NCI-H2029 (cell line): Measurements from ENCODE around the gene ZNF561.
"Not testable (repeated sequence)": the region's sequence is repeated elsewhere in the genome, so short reads cannot be mapped to it uniquely, and the experiment has no call there.

Experiments
- DNase-seq: peaks from one replicate; lab custom pipeline; 2025; lab: John Stamatoyannopoulos, UW

ZNF561 gene

DNA sequence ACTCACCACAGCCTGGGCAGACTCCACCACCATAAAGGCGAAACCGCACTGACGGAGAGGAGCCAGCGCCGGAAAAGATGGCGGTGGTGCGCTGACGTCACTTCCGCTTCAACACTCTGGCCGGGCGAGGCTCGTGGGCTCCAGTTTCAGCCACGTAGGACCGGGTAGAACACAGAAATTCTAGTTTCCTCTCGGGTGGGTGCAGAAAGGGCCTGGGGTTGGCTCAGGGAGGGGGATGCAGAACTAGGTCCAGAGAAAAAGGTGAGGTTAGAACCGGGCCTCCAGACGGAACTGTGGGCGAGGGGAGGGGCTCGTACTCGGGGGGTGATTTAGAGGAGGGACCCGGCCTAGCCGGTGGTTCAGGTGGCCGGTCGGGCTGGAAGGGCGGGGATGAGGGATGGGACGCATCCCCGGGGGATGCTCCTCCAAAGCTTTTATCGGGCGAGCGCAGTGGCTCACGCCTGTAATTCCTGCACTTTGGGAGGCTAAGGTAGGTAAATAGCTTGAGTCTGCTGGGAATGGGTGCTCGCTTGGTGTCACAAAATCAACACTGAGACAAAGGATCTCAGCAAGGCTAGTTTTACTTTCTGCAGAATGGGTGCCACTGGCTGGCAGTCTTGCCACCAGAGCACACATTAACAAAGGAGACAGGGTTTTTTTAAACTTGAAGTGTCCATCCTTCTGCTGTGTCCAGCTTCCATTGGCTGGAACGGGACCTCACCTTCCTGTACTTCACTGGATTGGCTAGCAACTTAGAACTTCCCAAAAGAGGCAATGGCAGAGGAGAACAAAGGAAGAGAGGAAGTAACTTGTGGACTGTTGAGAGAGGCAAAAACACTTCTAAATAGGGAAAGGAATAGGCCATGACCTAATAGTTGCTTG, at the start of gene ZNF561:
Gene ZNF561, minus strand, starts transcription at position 77 of the 882 bp plus-strand sequence. CDS start 1,776 bp downstream, outside the sequence.
- DNase-seq = peak; percentile 65

DNA sequence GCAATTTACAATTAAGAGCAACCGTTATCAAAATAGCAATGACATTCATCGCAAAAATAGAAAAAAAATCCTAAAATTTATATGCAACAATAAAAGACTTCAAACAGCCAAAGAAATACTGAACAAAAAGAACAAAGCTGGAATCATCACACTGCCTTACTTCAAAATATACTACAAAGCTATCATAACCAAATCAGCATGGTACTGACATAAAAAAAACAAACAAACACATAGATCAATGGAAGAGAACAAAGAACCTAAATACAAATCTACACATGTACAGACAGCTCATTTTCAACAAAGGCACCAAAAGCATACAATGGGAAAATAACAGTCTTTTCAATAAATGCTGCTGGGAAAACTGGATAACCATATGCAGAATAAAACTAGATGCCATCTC, 47.5 kb upstream of the ZNF561 start:
- no peak for DNase-seq

DNA sequence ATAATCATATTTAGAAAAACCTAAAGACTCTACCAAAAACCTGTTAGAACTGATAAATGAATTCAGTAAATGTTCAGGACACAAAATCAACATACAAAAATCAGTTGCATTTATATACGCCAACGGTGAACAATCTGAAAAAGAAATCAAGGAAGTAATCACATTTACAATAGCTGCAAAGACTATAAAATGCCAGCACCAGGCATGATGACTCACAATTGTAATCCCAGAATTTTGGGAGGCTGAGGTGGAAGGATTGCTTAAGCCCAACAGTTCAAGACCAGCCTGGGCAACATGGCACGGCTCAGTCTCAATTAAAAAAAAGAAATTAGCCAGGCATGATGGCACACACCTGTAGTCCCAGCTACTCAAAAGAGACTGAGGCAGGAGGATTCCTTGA, 46.9 kb upstream of the ZNF561 start:
- no peak for DNase-seq

DNA sequence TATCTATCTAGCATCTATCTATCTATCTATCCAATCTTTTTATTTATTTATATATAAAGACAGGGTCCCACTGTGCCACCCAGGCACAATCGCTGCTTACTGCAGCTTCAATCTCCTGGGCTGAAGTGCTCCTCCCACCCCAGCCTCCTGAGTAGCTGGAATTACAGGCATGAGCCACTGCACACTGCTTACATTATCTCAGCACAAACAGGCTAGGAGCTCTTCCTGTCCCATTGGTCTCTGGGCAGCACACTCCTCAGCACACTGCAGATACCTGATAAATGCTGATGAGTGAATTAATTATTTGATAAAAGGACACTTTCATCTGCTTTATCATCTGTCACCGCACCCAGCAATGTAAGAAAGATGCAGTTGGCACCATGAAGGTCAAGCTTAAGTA, 37.7 kb upstream of the ZNF561 start:
- DNase-seq = no peak

DNA sequence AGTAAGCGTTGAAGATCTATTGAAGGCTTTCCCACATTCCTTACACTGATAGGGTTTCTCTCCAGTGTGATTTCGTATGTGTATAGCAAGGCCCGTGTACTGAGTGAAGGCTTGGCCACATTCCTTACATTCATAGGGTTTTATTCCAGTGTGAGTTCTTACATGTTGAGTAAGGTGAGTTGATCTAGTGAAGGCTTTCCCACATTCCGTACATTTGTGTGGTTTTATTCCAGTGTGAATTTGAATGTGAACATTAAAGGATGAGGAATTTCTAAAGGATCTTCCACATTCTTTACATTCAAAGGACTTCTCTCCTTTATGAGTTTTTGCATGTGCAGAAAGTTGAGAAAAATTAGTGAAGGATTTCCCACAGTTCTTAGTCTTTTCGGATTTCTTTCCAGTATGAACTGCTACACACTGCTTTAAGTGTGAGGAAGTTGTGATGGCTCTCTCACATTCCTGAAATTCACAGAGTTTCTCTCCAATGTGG, 32.1 kb upstream of the ZNF561 start:
- DNase-seq = not testable (repeated sequence)

DNA sequence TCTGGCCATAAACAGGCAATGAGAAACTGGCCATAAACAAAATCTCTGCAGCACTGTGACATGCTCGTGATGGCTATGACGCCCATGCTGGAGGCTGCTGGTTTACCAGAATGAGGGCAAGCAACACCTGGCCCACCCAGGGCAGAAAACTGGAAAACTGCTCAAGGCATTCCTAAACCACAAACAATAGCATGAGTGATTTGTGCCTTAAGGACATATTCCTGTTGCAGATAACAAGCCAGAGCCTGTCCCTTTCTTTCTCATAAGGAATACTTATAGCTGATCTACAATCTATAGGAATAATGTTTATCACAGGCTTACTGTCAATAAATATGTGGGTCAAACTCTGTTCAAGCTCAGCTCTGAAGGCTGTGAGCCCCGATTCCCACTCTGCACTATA, 30.4 kb upstream of the ZNF561 start:
- DNase-seq = not testable (repeated sequence)

DNA sequence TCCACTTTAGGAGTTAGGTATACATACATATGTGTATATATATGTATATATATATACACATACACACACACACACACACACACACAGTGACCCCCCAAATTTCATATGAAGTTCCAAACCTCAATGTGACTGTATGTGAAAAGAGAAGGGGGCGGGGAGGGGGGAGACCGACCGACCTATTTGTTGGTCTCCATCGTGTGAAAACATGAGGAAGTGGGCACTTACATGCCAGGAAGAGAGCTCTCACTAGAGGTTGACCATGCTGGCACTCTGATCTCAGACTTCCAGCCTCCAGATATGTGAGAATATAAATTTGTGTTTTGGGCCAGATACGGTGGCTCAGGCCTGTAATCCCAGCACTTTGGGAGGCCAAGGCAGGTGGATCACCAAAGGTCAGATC, 29.3 kb upstream of the ZNF561 start:
- no peak for DNase-seq

DNA sequence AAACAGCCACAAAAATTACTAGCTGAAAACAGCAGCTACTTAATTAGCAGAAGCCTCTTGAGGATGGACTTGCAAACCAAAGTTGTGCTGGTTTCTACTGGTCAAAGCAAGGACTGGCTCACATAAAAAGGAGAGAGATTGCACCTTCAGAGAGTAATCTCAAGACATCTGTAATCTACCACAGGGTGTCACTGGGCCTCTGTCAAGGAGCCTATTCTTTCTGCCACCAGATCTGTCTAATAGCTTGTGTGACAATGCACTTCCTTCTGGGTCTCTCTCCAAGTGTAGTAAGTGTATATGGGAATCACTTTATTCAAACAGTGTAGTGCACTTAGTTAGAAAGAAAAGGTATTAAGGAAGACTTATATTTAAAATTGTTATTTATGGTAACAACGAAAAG, 24.4 kb upstream of the ZNF561 start:
- no peak for DNase-seq

DNA sequence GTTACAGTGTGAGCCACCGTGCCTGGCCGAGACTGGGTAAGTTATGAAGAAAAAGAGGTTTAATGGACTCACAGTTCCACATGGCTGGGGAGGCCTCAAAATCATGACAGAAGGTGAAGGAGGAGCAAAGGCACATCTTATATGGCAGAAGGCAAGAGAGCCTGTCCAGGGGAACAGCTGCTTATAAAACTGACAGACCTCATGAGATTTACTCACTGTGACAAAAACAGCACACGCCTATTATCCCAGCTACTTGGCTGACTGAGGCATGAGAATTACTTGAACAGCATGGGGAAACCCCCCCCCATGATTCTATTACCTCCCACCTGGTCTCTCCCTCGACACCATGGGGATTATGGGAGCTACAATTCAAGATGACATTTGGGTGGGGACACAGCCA, 23.4 kb upstream of the ZNF561 start:
- no peak for DNase-seq

DNA sequence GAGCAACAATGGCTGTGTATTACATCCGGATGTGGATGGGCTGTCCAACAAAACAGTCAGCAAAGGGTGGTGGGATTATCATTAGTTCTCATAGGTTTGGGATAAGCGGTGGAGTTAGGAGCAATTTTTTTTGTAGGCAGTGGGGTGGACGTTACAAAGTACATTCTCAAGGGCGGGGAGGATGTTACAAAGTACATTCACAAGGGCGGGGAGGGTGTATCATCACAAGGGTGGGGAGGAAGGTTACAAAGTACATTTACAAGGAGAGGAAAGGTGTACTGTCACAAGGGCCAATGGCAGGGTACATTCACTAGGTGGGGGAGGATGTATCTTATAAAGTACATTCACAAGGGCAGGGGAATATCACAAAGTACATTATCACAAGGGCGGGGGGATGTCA, 20.8 kb upstream of the ZNF561 start:
- DNase-seq = no peak

DNA sequence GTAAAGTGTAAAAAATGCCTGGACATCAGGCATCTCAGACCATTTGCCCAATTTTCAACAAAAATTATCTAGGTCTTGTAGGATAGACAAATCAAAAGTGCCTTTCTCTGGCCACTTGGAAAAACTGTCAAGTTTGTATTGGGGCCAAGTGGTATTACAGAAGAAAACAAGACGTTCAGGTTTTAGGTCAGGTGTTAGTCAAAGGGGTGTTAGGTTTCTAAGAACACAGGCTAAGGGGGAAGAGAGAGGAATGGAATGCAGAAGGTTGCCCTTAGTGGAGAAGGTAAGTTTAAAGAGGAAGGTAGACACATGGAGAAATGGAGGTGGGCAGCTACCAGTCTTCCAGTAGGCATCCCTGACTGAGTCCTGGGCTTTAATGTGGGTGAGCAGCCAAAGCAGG, 19.9 kb upstream of the ZNF561 start:
- no peak for DNase-seq

DNA sequence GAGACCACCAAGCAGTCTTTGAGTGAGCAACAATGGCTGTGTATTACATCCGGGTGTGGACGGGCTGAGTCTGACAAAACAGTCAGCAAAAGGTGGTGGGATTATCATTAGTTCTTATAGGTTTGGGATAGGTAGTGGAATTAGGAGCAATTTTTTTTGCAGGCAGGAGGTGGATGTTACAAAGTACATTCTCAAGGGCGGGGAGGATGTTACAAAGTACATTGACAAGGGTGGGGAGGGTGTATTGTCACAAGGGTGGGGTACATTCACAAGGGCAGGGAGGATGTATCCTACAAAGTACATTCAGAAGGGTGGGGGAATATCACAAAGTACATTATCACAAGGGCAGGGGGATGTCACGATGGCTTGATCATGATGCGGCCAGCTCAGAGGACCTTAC, 15.0 kb upstream of the ZNF561 start:
- no peak for DNase-seq

DNA sequence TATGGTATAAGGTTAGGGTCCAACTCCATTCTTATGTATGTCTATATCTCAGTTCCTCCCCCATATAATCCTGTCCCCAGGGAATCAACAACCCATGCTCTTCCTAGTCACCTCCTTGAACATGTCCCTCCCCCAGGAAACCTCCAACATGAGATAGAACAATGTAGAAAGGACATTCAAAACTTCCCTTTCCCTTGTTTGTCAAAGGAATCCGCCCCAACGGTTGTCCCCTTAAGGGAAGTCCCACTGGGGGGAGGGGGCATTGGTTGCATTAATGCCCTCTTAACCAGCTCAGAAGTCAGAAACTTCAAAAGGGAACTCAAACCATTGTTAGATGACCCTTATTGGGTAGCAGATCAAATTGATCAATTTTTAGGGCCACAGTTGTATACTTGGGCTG, 6.8 kb upstream of the ZNF561 start:
- DNase-seq = no peak

DNA sequence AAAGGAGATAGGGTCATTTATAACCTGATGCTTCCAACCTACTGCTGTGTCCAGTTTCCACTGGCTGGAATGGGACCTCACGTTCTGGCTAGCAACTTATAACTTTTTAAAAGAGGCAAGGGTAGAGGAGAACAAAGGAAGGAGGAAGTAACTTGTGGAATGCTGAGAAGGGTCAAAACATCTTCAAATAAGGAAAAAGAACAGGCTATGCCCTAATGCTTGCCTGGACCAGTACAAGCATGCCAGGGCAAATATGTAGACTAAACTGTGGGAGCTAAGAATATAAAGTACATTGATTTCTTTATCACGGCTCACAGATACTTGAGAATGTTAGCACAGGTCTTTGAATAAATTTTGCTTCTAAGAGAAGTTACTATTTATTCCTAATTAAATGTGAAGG, 1.5 kb upstream of the ZNF561 start:
- no peak for DNase-seq

DNA sequence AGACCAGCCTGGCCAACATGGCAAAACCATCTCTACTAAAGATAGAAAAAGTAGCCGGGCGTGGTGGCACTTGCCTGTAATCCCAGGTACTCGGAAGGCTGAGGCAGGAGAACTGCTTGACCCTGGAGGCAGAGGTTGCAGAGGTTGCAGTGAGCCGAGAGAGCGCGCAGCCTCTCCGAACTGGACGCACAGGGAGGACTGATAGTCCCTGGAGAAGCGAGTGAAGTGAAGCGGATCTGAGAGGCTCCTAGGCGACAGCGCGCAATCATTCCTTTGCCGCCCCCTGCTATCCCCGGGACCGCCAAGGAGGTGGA, 233 bp downstream of the ZNF561 start:
- DNase-seq = no peak

DNA sequence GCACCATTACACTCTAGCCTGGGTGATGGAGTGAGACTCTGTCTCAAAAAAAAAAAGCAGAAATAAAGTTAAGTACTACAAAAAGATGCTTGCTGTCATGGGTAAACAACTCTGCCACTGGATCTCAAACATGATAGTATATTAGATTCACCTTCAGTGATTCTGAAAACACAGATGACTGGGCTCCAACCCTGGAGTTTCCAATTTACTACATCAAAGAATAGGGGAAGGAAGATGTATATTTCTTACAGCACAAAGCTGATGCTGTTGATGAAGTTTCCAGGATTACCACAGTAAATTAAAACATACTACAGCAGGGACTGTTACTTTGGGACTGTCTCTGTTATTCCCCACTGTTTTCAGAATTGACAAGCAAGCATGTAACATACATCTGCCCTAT, 5.2 kb downstream of the ZNF561 start:
- no peak for DNase-seq

DNA sequence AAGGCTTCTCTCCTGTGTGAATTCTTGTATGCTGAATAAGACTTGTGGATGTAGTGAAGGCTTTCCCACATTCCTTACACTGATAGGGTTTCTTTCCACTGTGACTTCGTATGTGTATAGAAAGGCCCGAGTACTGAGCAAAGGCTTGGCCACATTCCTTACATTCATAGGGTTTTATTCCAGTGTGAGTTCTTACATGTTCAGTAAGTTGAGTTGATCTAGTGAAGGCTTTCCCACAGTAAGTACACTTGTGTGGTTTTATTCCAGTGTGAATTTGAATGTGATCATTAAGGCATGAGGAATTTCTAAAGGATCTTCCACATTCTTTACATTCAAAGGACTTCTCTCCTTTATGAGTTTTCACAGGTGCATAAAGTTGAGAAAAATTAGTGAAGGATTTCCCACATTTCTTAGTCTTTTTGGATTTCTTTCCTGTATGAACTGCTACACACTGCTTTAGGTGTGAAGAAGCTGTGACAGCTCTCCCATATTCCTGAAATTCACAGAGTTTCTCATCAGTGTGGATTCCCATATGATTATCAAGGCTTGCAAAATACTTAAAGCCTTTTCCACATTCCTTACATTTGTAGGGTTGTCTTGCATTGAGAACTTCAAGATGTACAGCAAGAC, 10.4 kb downstream of the ZNF561 start:
- no peak for DNase-seq

DNA sequence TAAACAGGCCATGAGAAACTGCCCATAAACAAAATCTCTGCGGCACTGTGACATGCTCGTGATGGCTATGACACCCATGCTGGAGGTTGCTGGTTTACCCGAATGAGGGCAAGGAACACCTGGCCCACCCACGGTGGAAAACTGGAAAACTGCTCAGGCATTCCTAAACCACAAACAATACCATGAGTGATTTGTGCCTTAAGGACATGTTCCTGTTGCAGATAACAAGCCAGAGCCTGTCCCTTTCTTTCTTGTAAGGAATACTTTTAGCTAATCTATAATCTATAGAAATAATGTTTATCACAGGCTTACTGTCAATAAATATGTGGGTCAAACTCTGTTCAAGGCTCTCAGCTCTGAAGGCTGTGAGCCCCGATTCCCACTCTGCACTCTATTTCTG, 12.1 kb downstream of the ZNF561 start:
- no peak for DNase-seq

DNA sequence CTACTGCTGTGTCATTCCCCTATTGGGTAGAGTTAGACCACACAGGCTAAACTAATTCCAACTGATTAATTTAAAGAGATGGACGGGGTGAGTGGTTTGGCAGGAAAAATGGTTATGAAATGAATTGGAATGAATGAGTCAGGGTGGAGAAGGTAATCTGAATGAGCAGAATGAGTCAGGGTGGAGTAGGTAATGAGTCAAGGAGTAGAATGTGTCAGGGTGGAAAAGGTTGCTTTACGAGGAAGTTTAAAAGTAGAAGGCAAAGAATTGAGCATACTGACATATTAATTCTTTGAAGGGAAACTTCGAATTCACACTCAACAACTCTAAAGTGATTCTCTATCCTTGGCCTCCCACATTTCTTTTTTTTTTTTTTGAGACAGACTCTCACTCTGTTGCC, 24.0 kb downstream of the ZNF561 start:
- no peak for DNase-seq

DNA sequence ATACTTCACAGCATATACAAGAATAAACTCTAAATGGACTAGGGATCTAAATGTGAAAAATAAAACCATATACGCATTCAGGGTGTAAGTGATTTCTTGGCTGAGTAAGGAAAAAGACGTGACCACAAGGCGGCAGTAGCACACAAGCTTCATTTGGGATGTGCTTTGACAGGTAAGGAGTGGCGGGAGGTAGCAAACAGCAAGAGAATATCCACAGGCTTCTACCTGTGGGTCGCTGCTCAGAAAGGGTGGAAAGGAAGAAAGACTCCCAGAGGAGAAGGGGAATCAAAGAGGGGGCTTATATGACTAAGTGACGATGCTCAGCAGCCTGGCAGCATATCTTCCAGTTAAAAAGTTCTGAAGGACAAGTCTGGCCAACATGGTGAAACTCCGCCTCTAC, 34.3 kb downstream of the ZNF561 start:
- peak; percentile 52 for DNase-seq

DNA sequence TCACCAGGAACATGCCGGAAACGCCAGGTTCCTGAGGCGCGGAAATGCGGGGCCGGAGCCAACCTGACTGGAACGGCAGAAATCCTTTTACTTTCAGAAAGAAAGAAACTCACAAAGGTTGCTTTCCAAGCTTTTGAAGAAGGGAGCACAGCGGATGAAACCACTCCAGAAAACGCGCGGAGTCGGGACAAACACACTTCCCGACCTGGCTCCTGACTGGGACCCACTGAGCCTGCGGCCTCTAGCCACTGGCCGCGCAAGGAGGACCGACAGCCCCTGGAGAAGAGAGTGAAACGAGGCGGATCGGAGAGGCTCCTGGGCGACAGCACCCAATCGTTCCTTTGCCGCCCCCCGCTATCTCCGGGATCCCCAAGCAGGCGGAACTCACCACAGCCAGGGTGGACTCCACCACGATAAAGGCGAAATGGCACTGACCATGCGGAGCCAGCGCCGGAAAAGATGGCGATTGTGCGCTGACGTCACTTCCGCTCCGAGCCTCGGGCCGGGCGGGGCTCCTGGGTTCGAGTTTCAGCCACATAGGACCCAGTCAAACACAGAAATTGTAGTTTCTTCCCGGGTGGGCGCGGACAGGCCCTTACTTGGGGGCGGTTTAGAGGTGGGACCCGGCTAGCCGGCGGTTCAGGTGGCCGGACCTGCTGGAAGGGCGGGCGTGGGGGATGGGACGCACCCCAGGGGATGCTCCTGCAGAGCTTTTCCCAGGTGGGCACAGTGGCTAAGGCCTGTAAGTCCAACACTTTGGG, 36.8 kb downstream of the ZNF561 start, which contains the start of gene ZNF121:
Gene ZNF121, minus strand, starts transcription at position 432 of the 761 bp plus-strand sequence. CDS start 16,407 bp downstream, outside the sequence.
- peak; percentile 86 for DNase-seq

DNA sequence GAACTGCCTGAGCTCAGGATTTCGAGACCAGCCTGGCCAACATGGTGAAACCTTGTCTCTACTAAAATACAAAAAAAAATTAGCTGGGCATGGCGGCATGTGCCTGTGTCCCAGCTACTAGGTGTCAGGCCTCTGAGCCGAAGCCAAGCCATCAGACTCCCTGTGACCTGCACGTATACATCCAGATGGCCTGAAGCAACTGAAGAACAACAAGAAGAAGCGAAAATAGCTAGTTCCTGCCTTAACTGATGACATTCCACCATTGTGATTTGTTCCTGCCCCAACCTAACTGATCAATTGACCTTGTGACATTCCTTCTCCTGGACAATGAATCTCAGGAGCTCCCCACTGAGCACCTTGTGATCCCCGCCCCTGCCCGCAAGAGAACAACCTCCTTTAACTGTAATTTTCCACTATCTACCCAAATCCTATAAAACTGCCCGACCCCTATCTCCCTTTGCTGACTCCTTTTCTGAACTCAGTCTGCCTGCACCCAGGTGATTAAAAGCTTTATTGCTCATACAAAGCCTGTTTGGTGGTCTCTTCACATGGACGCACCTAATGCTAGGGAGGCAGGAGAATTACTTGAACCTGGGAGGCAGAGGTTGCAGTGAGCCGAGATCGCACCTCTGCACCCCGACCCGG, 38.8 kb downstream of the ZNF561 start:
- DNase-seq = not testable (repeated sequence)
